Erythroblast (primary cell): ENCODE data around the gene UBE2I.

Experiments used
- GATA1 ChIP-seq: IDR thresholded peaks from 2 replicates; pipeline ENCODE4 v1.6.1; 2011; ENCODE audit warnings: low read depth, mild to moderate bottlenecking, control low read depth, low read length, moderate library complexity
- POLR2A ChIP-seq: IDR thresholded peaks from 2 replicates; pipeline ENCODE4 v1.6.1; 2011; ENCODE audit warnings: mild to moderate bottlenecking, low read length

GRCh38 chr16:1272453-1273198, 36.8 kb upstream of the UBE2I start:
- TF ChIP-seq POLR2A, result no peak
- TF ChIP-seq GATA1, result no peak
